ENCODE results near the gene WIPF2.
"Not testable (repeated sequence)": the region's sequence is repeated elsewhere in the genome, so short reads cannot be mapped to it uniquely, and the experiment has no call there.

The WIPF2 gene

DNA sequence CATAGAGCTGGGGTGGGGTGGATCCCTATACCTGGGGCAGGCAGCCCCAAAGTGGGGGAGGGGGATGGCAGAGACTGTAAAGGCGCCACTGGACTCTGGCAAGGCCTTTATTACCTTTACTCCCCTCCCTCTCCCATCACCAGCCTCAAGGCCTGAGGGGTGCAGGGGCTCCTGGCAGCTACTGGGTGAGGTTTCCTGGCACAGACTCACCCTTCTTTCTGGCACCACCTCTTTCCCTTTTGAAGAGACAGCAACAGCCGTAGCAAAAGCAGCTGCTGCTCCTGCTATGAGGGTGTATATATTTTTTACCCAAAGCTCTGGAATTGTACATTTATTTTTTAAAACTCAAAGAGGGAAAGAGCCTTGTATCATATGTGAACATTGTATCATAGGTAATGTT is 24.3 kb upstream of the WIPF2 start:
- peak; percentile 13 for DNase-seq

DNA sequence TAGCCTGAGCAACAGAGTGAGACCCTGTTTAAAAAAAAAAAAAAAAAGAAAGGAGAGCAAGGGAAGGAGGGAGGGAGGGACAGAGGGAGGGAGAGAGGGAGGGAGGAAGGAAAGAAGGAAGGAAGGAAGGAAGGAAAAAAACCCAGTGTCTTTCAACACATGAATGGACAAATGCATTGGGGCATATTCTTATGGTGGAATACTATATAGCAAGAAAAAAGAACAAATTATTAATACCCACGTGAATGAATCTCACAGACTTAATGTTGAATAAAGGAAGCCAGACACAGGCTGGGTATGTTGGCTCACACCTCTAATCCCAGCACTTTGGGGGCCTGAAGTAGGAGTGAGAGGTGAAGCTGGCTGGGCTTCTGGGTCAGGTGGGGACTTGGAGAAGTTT is 21.6 kb upstream of the WIPF2 start:
- DNase-seq: no peak

DNA sequence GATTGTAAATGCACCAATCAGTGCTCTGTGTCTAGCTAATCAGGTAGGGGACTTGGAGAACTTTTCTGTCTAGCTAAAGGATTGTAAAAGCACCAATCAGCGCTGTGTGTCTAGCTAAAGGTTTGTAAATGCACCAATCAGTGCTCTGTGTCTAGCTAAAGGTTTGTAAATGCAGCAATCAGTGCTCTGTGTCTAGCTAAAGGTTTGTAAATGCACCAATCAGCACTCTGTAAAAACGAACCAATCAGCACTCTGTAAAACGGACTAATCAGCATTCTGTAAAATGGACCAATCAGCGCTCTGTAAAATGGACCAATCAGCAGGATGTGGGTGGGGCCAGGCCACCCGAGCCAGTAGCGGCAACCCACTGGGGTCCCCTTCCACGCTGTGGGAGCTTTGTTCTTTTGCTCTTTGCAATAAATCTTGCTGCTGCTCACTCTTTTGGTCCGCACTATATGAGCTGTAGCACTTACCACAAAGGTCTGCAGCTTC is 21.1 kb upstream of the WIPF2 start:
- DNase-seq: peak; percentile 48

DNA sequence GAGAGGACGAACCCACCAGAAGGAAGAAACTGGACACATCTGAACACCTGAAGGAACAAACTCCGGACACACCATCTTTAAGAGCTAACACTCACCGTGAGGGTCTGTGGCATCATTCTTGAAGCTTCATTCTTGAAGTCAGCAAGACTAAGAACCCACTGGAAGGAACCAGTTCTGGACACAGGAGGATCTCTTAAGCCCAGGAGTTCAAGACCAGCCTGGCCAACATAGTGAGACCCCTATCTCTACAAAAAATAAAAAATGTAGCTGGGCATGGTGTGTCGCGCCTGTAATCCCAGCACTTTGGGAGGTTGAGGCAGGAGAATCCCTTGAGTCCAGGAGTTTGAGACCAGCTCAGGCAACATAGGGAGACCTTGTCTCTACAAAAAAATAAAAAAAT is 20.5 kb upstream of the WIPF2 start:
- DNase-seq: no peak

DNA sequence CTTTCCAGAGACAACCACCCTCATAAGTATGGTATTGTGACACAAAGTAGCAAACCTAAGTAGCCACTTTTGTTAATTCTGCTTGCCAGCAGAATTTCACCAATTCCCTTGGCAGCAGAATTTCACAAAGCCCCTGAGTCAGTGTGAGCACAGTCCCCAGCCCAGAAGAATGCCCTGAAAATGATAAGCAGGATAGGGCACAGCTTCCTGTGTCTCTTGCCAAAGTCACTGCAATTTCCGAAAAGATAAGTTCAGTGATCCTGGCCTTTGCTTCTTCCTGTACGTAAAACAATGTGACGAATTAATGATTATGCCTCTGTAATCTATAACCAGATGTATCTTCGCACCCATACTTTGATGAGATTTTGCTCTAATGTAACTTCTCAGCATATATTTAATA is 16.0 kb upstream of the WIPF2 start:
- no peak for DNase-seq

DNA sequence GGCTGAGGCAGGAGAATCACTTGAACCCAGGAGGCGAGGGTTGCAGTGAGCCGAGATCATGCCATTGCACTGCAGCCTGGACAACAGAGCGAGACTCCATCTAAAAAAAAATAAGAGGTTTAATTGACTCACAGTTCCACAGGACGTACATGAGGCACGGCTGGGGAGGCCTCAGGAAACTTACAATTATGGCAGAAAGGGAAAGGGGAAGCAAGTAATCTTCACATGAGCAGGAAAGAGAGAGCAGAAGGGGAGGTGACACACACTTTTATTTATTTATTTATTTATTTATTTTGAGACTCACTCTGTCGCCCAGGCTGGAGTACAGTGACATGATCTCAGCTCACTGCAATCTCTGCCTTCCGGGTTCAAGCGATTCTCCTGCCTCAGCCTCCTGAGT is 12.9 kb upstream of the WIPF2 start:
- DNase-seq: not testable (repeated sequence)

DNA sequence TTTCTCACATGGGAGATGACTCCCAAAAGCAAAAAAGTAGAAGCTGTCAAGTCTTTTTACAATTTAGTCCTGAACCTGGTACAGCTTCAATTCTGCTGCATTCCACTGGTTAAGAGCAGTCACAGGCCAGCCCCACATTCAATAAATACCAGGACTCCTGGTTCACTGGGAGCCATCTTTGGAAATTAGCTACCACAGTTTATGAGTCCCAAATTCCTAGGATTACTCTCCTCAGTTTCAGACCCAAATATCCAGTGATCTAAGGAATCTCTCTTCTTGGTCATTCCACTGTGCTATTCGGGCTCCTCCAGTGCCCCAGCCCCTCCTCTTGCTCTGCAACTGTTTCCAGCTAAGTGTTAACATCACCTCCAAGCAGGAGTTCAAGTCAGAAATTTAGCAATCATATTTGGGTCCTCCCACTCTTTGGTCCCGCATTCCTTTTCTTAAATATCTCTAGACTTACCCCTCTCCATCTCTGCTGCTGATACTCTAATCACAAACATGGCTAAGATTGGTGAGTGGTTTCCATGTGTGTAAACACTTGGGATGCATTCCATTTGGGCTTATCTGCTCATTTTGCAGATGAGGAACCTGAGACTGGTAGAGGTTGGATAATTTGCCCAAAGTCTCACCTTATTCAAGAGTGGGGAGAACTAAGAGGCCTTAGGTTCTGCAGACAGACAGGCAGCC is 9.6 kb upstream of the WIPF2 start:
- DNase-seq: no peak

DNA sequence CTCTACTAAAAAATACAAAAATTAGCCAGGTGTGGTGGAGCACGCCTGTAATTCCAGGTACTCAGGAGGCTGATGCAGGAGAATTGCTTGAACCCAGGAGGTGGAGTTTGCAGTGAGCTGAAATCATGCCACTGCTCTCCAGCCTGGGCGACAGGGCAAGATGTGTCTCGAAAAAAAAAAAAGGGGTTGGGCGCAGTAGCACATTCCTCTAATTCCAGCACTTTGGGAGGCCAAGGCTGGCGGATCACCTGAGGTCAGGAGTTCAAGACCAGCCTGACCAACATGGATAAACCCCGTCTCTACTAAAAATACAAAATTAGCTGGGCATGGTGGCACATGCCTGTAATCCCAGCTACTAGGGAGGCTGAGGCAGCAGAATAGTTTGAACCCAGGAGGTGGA is 5.2 kb upstream of the WIPF2 start:
- DNase-seq: not testable (repeated sequence)

DNA sequence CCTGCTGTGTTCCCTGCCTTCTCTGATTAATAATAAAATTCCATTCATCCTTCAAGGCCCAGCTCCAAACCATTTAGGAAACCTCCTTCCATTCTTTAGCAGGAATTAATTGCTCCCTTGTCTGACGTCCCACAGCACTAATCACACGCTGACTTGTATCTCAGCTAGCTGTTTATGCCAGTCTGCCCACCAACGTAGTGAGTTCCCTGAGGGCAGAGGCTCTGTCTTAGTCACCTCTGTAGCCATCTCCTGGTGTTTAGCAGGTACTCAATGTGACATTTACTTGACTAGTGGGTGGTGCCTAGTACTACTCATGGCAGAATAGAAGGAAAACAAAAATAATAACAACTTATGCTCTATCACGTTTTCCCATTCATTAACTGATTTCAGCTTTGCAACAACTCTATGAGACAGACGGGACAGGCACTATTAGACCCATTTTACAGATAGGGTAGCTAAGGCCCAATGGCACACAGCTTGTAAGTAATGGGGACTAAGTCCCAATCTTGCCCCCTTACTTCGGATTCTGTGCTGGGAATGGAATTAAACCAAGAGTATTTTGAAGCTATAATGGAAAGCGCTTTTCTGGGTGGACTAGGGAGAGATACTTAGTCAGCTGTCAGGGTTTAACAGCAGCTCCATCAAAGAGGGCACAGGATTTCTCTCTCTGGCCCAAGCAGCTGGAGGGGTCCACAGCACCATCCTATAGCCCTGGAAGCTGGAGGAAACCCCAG is 931 bp upstream of the WIPF2 start:
- DNase-seq: peak; percentile 5

DNA sequence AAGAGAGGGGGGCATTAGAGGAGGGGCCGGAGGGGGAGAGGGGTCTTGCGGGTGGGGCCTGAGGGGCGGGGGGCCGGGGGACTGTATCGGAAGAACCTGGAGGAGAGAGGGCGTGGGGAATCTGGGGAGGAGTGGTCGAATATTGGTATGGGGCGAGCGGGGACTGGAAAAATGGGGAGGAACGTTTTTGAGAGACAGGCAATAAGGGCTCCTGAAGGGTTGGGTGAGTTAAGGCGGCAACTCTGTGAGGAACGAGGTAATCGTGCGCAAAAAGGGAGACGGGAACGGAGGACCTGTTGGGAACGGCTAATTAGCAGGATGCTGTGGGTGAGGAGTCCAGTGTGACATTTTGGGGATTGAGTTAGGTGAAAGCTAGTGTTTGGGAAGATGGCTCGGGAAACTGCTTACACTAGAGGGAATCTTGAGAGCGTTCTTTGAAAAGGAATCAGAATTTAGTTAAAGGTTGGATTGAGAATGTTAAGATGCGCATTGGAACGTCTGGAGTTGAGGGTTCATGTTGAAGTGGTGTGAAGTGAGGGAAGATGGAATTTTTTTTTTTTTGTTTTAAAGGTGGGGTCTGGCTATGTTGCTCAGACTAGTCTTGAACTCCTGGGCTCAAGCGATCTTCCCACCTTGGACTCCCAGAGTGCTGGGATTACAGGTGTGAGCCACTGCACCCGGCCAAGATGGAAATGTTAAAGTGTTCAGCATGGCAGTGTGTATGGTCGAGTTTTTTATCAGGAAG is 662 bp downstream of the WIPF2 start:
- peak; percentile 82 for DNase-seq

DNA sequence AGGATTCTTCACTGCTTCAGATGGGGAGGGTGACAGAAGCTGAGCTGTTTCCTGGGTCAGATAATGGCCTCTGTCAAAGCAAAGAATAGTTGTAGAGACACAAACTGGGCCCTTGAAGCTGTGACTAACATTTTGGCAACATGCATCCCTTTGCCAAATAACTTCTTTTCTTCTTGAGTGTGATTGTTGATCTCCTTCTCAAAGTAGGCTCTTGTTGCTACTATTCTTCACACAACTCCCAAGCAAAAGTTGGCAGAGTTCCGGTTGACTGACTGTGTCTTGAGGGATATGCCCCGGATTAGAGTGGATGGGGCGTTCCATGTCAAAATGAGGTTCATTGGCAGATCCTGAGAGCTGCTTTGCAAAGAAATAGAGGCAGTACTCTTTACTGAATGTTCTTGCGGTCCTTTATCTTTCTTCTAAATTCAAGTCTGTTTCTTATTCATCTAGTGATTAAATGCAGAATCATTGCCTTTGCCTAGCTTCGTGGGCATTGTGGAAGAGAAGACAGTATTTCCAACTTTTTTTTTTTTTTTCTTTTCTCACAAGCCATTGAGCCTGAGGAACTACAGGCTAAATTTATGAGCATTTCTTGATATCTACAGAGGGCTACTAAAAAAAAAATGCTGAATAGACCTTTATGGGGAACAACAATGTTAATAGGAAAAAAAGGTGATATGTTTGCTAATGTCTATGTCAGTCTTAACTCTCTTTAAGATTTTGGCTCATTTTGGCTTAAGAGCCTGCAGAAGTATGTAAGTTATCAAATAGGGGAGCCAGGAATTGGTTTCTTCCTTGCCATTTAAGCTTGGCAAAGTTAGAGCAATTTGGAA is 5.8 kb downstream of the WIPF2 start:
- DNase-seq: no peak

DNA sequence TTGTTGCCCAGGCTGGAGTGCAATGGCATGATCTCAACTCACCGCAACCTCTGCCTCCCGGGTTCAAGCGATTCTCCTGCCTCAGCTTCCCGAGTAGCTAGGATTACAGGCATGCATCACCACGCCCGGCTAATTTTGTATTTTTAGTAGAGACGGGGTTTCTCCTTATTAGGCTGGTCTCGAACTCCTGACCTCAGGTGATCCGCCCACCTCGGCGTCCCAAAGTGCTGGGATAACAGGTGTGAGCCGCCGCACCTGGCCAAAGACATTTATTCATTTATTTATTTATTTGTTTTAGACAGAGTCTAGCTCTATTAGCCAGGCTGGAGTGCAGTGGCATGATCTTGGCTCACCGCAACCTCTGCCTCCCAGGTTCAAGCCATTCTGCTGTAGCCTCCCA is 10.0 kb downstream of the WIPF2 start:
- DNase-seq: not testable (repeated sequence)

DNA sequence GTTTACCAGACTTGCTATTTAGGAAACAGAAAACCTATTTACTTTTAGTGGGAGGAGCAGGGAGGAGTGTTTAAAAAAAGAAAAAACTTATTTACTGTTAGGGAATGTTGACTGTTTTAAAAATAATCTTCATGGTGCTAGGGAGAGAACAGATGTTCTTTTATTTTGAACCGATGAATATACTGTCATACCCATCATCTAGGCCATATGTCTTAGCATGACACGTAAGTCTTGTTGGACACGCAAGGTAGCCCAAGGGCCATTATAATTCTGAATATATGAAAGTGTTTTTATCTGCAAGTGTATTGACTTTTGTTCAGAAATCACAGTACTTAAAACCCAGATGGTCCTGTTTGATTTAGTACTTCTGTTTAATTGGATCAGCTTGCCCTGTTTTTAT is 11.6 kb downstream of the WIPF2 start:
- peak; percentile 68 for DNase-seq

DNA sequence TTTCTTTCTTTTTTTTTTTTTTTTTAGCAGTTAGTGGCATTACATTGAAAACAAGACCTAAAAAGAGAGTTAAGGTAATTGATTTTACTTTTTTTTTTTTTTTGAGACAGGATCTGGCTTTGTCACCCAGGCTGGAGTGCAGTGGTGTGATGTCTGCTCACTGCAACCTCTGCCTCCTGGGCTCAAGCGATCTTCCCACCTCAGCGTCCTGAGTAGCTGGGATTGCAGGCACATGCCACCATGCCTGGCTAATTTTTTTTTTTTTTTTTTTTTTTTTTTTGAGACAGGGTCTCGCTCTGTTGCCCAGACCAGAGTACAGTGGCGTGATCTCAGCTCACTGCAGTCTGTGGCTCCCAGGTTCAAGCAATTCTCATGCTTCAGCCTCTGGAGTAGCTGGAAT is 12.8 kb downstream of the WIPF2 start:
- not testable (repeated sequence) for DNase-seq

DNA sequence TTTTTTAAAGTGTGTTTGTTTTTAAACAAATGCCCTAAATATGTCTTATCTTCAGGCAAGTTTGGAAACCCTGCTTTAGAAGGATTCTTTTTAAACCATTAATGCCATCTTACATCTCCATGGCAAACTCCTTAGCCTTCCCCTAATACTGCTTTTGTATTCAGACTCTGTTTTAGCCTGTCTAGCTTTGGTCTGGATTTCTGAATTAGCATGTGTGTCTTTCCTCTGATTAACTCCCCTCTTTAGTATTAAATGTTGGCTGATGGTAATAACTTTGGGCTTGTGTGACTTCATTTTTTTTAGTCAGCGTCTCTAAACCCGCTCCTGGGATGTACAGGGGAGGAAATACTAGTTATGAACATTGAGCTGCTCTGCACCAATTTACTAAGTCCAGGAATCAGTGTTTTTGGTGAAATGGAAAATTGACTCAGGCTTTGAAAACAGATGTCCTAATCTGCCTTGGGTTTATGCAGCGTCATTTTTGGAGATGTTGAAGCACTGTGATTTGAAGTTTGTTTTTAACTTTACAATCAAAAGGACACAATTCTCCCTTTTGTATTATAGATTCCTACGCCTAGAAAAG is 22.2 kb downstream of the WIPF2 start:
- DNase-seq: no peak

DNA sequence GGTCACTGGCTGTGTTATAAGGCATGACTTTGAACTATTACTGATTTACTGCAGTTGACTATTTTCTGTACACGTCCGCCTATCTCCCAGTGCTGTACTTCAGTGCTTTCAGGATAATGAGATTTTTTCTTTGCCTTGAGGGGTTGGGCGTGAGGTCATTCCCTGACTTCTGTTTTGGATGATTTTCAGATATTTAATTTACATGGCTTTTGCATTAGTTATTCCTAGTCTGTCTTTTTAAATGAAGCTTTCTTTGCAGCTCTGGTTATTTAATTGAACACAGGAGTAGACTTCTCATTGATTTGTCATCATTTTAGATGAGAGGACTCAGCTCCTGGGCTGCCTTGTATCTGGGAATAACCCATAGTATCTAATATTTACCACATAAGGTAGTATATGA is 23.7 kb downstream of the WIPF2 start:
- DNase-seq: no peak

DNA sequence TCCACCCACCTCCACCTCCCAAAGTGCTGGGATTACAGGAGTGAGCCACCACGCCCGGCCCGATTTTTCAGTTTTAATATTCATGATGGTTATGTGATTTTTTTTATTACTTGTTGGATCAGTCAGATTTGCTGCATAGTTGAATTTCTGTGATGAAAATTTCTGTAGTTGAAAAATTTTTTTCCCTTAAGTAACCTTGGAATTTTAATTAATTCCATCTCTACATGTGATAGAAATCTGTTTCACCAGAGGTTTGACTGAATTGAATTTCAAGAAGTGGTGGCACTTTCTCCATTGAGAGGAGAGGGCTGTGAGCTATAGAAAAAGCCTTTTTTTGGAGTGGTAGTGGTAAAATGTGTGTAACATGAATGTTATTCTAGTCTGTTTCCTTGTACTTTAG is 24.7 kb downstream of the WIPF2 start:
- no peak for DNase-seq

DNA sequence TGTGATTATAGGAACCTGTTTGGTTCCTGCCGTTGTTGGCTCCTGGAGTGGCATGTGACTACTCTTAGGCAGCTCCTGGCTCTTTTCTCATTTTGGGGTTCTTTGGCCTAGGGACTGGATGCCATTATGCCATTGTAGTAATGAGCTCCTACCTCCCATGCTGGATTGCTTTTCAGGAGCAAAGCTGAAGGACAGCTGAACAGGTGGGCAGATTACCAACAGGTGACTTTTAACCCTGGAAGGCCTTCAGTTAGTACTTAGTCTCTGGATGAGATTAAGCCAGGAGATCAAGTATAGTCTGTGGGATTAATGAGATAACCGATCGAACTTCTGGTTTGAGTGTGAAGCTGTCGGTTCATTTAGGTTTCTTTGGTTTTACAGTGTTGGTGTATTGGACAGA is 25.2 kb downstream of the WIPF2 start:
- no peak for DNase-seq

DNA sequence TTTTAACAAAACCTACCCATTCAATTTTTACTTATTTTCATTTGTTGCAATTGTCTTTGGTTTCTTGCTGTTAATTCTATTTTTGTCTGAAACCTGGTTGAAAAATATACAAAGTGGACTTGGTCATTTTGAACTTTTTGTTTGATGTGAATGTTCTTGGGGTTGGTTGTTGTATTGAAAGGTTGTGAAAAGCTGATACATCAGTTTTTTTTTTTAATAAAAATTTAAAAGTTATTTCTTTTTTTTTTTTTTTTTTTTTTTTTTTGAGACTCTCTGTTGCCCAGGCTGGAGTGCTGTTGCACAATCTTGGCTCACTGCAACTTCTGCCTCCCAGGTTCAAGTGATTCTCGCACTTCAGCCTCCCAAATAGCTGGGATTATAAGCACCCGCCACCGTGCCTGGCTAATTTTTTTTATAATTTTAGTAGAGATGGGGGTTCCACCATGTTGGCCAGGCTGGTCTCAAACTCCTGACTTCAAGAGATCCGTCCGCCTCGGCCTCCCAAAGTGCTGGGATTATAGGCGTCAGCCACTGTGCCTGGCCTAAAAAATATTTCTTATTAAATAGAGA is 28.9 kb downstream of the WIPF2 start:
- DNase-seq: no peak

DNA sequence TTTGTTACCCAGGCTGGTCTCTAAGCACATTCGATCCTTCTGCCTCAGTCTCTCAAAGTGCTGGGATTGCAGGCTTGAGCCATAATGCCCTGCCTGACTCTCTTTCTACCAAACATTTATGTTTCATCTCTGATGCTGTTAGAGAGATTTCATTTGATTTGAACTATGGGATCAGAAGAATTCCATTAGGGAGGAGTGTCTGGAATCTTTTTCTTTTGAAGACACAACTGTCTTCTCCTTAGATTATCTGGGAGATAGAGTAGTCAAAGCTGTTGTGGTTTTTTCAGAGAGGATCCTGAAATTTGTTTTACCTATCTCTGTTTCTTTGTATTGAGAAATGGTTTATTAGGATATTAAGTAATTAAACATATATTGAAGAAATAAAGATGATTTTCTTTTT is 29.4 kb downstream of the WIPF2 start:
- DNase-seq: no peak

DNA sequence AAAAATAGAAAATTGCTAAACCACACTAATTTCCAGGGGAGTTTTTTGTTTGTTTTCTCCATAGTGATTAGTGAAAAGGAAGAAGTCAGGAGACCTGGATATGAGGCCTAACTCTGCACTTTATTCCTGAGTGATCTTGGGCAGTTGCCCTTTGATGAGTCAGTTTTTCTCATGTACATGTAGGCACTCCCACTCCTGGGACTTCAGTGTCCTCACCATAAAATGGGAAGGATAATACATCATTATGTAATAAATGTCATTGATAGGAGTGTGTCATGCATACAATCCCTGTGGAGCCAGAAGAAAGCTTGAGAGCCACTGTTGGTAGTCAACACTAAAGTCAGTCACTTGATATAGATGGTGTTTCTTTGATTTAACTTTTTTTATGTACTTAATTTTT is 32.5 kb downstream of the WIPF2 start:
- peak; percentile 54 for DNase-seq

DNA sequence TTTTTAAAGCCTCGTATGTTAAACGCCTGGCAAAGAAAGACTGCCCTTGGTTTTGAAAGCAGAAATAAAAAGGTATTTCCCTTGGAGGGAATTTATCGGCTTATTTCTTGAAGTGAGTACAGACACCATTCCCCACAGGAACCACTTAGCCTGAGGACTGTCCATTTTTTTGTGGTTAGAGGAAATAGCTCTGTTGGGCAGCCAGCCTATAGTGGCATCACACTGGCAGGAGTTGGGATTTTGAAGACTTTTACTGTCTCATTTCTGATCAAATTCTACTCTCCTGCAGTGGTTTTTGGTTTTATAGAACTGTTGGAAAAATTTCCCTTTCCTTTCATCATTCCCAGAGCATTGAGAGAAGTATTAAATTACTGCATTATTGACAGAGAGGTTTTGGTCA is 34.5 kb downstream of the WIPF2 start:
- DNase-seq: no peak

All from NCI-H69 (cell line).